SKM-1 (cell line): ENCODE data around the gene DFFB.
"Not testable (repeated sequence)": the region's sequence is repeated elsewhere in the genome, so short reads cannot be mapped to it uniquely, and the experiment has no call there.

Experiments
- DNase-seq: peaks from one replicate; lab custom pipeline; 2025; ENCODE audit not compliant: unreplicated experiment; lab: John Stamatoyannopoulos, UW

Gene DFFB

GRCh38 chr1:3908886-3909517, 51.7 kb downstream of the DFFB start:
- DNase-seq = no peak

GRCh38 chr1:3909615-3910014, 52.3 kb downstream of the DFFB start:
- no peak for DNase-seq

- DNase-seq = no peak
Observed at GRCh38 chr1:3910049-3910731, 52.9 kb downstream of the DFFB start.

- no peak for DNase-seq
Observed at GRCh38 chr1:3910857-3911845, 53.9 kb downstream of the DFFB start.

GRCh38 chr1:3911981-3912808, 54.9 kb downstream of the DFFB start:
- DNase-seq = no peak

GRCh38 chr1:3912809-3913685, 55.8 kb downstream of the DFFB start:
- no peak for DNase-seq

GRCh38 chr1:3914331-3914851, 57.1 kb downstream of the DFFB start:
- DNase-seq = no peak

GRCh38 chr1:3914911-3915310, 57.6 kb downstream of the DFFB start:
- DNase-seq = no peak

- no peak for DNase-seq
Observed at GRCh38 chr1:3915551-3916121, 58.4 kb downstream of the DFFB start.

- DNase-seq = no peak
Observed at GRCh38 chr1:3917761-3918160, 60.5 kb downstream of the DFFB start.

GRCh38 chr1:3918359-3918758, 61.1 kb downstream of the DFFB start:
- not testable (repeated sequence) for DNase-seq

GRCh38 chr1:3918966-3919611, 61.8 kb downstream of the DFFB start:
- DNase-seq = no peak

GRCh38 chr1:3919706-3920105, 62.4 kb downstream of the DFFB start:
- DNase-seq = no peak

- DNase-seq = no peak
Observed at GRCh38 chr1:3921765-3922164, 64.5 kb downstream of the DFFB start.

GRCh38 chr1:3922201-3922725, 65.0 kb downstream of the DFFB start:
- DNase-seq = no peak

GRCh38 chr1:3922851-3923250, 65.6 kb downstream of the DFFB start:
- no peak for DNase-seq

GRCh38 chr1:3923378-3924185, 66.3 kb downstream of the DFFB start:
- no peak for DNase-seq
